Chondrocyte (in vitro differentiated cells): ENCODE data around the gene MAP3K7. TPM values are rescaled to one million over a fixed set of nuclear protein-coding genes. Genes with fewer than 3 reads are reported as not detected.
A peak's percentile ranks its signal among the peaks of the same experiment; 100 is the strongest.

Experiments used
- DNase-seq: peaks from one replicate; pipeline ENCODE4 v3.0.0; 2021; ENCODE audit warnings: mixed read lengths, low spot score
- H3K27ac Mint-ChIP-seq: one replicate; pipeline ENCODE4 v1.8.0; 2021; ENCODE audit warnings: mild to moderate bottlenecking, moderate library complexity, mixed read lengths; ENCODE audit not compliant: unreplicated experiment
- H3K27me3 Mint-ChIP-seq: 2 replicates; pipeline ENCODE4 v1.8.0; 2021; ENCODE audit warnings: low read depth, mixed read lengths
- H3K36me3 Mint-ChIP-seq: 2 replicates; pipeline ENCODE4 v1.8.0; 2021; ENCODE audit warnings: low read depth, mixed read lengths
- H3K4me1 Mint-ChIP-seq: 2 replicates; pipeline ENCODE4 v1.8.0; 2021; ENCODE audit warnings: low read depth, mild to moderate bottlenecking, mixed read lengths
- H3K4me3 Mint-ChIP-seq: one replicate; pipeline ENCODE4 v1.8.0; 2021; ENCODE audit warnings: mild to moderate bottlenecking, moderate library complexity, mixed read lengths; ENCODE audit not compliant: unreplicated experiment
- H3K9me3 Mint-ChIP-seq: 2 replicates; pipeline ENCODE4 v1.8.0; 2021; ENCODE audit warnings: low read depth, mixed read lengths
- CTCF ChIP-seq: fragments of 200-600 bp; sonication (generic); IDR thresholded peaks from 2 replicates; pipeline ENCODE4 v1.5.0; 2021; ENCODE audit warnings: antibody characterized with exemption, mild to moderate bottlenecking, moderate library complexity
- total RNA-seq: library from RNA; stranded (reverse); gene quantifications from 3 replicates; pipeline ENCODE4 v1.2.1, GENCODE V29; 2021

MAP3K7 gene
- total RNA-seq, 1 donor from 2014 or later: 25.2 TPM

GRCh38 chr6:90584636-90585255 is 2.1 kb downstream of the MAP3K7 start:
- H3K36me3 Mint-ChIP-seq: no peaks in the 10 kb centered on the region
- no peaks in the 10 kb centered on the region for H3K9me3 Mint-ChIP-seq
- peaks cover 2% of the 10 kb centered on the region for H3K27me3 Mint-ChIP-seq
- no peak for TF ChIP-seq CTCF
- H3K4me1 Mint-ChIP-seq: peaks cover 49% of the 10 kb centered on the region
- no peak for DNase-seq
- peak overlapping the region; percentile 93 for H3K4me3 Mint-ChIP-seq
- peak overlapping the region; percentile 82 for H3K27ac Mint-ChIP-seq

- Mint-ChIP-seq H3K27me3 (no peaks in the 10 kb centered on the region), H3K9me3 (no peaks in the 10 kb centered on the region), H3K27ac (peak overlapping the region; percentile 82), H3K4me1 (peaks cover 54% of the 10 kb centered on the region), H3K36me3 (no peaks in the 10 kb centered on the region), H3K4me3 (peak overlapping the region; percentile 93)
- DNase-seq: no peak
- TF ChIP-seq CTCF: no peak
Measured at GRCh38 chr6:90583836-90584481, 2.9 kb downstream of the MAP3K7 start.

- H3K9me3 Mint-ChIP-seq: no peaks in the 10 kb centered on the region
- peak overlapping the region; percentile 64 for H3K27ac Mint-ChIP-seq
- H3K4me3 Mint-ChIP-seq: peak overlapping the region; percentile 40
- no peaks in the 10 kb centered on the region for H3K36me3 Mint-ChIP-seq
- H3K27me3 Mint-ChIP-seq: no peaks in the 10 kb centered on the region
- no peak for DNase-seq
- no peak for TF ChIP-seq CTCF
- H3K4me1 Mint-ChIP-seq: peaks cover 54% of the 10 kb centered on the region
Measured at GRCh38 chr6:90583179-90583835, 3.6 kb downstream of the MAP3K7 start.

GRCh38 chr6:90581146-90581545 is 5.7 kb downstream of the MAP3K7 start:
- Mint-ChIP-seq H3K27ac (no peak overlapping the region), H3K4me1 (peaks cover 46% of the 10 kb centered on the region), H3K4me3 (no peak overlapping the region), H3K9me3 (no peaks in the 10 kb centered on the region), H3K36me3 (no peaks in the 10 kb centered on the region), H3K27me3 (no peaks in the 10 kb centered on the region)
- DNase-seq: no peak
- no peak for TF ChIP-seq CTCF

GRCh38 chr6:90578894-90579549 is 7.8 kb downstream of the MAP3K7 start:
- Mint-ChIP-seq H3K27me3 (no peaks in the 10 kb centered on the region), H3K27ac (no peak overlapping the region), H3K36me3 (no peaks in the 10 kb centered on the region), H3K4me3 (no peak overlapping the region), H3K4me1 (peaks cover 31% of the 10 kb centered on the region), H3K9me3 (no peaks in the 10 kb centered on the region)
- TF ChIP-seq CTCF: no peak
- DNase-seq: no peak
